Measurements from ENCODE around the gene SLC25A6.
"Not testable (repeated sequence)": the region's sequence is repeated elsewhere in the genome, so short reads cannot be mapped to it uniquely, and the experiment has no call there.

The SLC25A6 gene

GRCh38 chrX:1419545-1420355 is 27.8 kb upstream of the SLC25A6 start:
- Mint-ChIP-seq H3K9me3 (peaks cover 5% of the 10 kb centered on the region), H3K4me3 (peak overlapping the region; percentile 0), H3K27me3 (no peaks in the 10 kb centered on the region), H3K27ac (peak overlapping the region; percentile 65), H3K4me1 (ENCODE audit: low read depth) (no peaks in the 10 kb centered on the region), H3K36me3 (ENCODE audit: low read depth) (peaks cover 43% of the 10 kb centered on the region)

GRCh38 chrX:1418901-1419544 is 27.1 kb upstream of the SLC25A6 start:
- peaks cover 40% of the 10 kb centered on the region for H3K36me3 Mint-ChIP-seq (ENCODE audit: low read depth)
- no peaks in the 10 kb centered on the region for H3K27me3 Mint-ChIP-seq
- peaks cover 3% of the 10 kb centered on the region for H3K9me3 Mint-ChIP-seq
- H3K4me1 Mint-ChIP-seq (ENCODE audit: low read depth): no peaks in the 10 kb centered on the region
- H3K4me3 Mint-ChIP-seq: no peak overlapping the region
- H3K27ac Mint-ChIP-seq: no peak overlapping the region

- peaks cover 3% of the 10 kb centered on the region for H3K9me3 Mint-ChIP-seq
- H3K27me3 Mint-ChIP-seq: no peaks in the 10 kb centered on the region
- H3K36me3 Mint-ChIP-seq (ENCODE audit: low read depth): peaks cover 39% of the 10 kb centered on the region
Observed at GRCh38 chrX:1417921-1418771, 26.2 kb upstream of the SLC25A6 start.

GRCh38 chrX:1416965-1417760 is 25.2 kb upstream of the SLC25A6 start:
- Mint-ChIP-seq H3K4me1 (ENCODE audit: low read depth) (no peaks in the 10 kb centered on the region), H3K36me3 (ENCODE audit: low read depth) (peaks cover 39% of the 10 kb centered on the region), H3K27me3 (no peaks in the 10 kb centered on the region), H3K9me3 (peaks cover 3% of the 10 kb centered on the region), H3K27ac (no peak overlapping the region), H3K4me3 (no peak overlapping the region)

More at GRCh38 chrX:1417921-1418771, 26.2 kb upstream of the SLC25A6 start:
- H3K4me3 Mint-ChIP-seq: no peak overlapping the region
- no peaks in the 10 kb centered on the region for H3K4me1 Mint-ChIP-seq (ENCODE audit: low read depth)
- H3K27ac Mint-ChIP-seq: no peak overlapping the region

GRCh38 chrX:1416327-1416784 is 24.4 kb upstream of the SLC25A6 start:
- Mint-ChIP-seq H3K9me3 (no peaks in the 10 kb centered on the region), H3K27me3 (no peaks in the 10 kb centered on the region), H3K4me1 (ENCODE audit: low read depth) (no peaks in the 10 kb centered on the region), H3K4me3 (no peak overlapping the region), H3K27ac (no peak overlapping the region), H3K36me3 (ENCODE audit: low read depth) (peaks cover 38% of the 10 kb centered on the region)

GRCh38 chrX:1412551-1413161 is 20.7 kb upstream of the SLC25A6 start:
- Mint-ChIP-seq H3K9me3 (no peaks in the 10 kb centered on the region), H3K27ac (no peak overlapping the region), H3K4me3 (no peak overlapping the region), H3K4me1 (ENCODE audit: low read depth) (no peaks in the 10 kb centered on the region), H3K27me3 (no peaks in the 10 kb centered on the region), H3K36me3 (ENCODE audit: low read depth) (peaks cover 32% of the 10 kb centered on the region)

- H3K4me1 Mint-ChIP-seq (ENCODE audit: low read depth): no peaks in the 10 kb centered on the region
- peaks cover 32% of the 10 kb centered on the region for H3K36me3 Mint-ChIP-seq (ENCODE audit: low read depth)
- H3K9me3 Mint-ChIP-seq: no peaks in the 10 kb centered on the region
- H3K4me3 Mint-ChIP-seq: no peak overlapping the region
- H3K27ac Mint-ChIP-seq: no peak overlapping the region
- H3K27me3 Mint-ChIP-seq: no peaks in the 10 kb centered on the region
Observed at GRCh38 chrX:1411326-1411725, 19.4 kb upstream of the SLC25A6 start.

- peaks cover 12% of the 10 kb centered on the region for H3K36me3 Mint-ChIP-seq (ENCODE audit: low read depth)
- H3K4me1 Mint-ChIP-seq (ENCODE audit: low read depth): no peaks in the 10 kb centered on the region
- H3K27me3 Mint-ChIP-seq: no peaks in the 10 kb centered on the region
- H3K4me3 Mint-ChIP-seq: no peak overlapping the region
- no peaks in the 10 kb centered on the region for H3K9me3 Mint-ChIP-seq
- no peak overlapping the region for H3K27ac Mint-ChIP-seq
Observed at GRCh38 chrX:1407035-1407434, 15.1 kb upstream of the SLC25A6 start.

GRCh38 chrX:1405769-1406168 is 13.9 kb upstream of the SLC25A6 start:
- H3K27ac Mint-ChIP-seq; H3K4me3 Mint-ChIP-seq; H3K9me3 Mint-ChIP-seq; H3K36me3 Mint-ChIP-seq (ENCODE audit: low read depth); H3K27me3 Mint-ChIP-seq; H3K4me1 Mint-ChIP-seq (ENCODE audit: low read depth): not testable (repeated sequence)

GRCh38 chrX:1403867-1404266 is 12.0 kb upstream of the SLC25A6 start:
- not testable (repeated sequence) for H3K36me3 Mint-ChIP-seq (ENCODE audit: low read depth); H3K27ac Mint-ChIP-seq; H3K4me1 Mint-ChIP-seq (ENCODE audit: low read depth); H3K4me3 Mint-ChIP-seq; H3K27me3 Mint-ChIP-seq; H3K9me3 Mint-ChIP-seq

- Mint-ChIP-seq H3K4me1 (ENCODE audit: low read depth) (no peaks in the 10 kb centered on the region), H3K27me3 (no peaks in the 10 kb centered on the region)
Observed at GRCh38 chrX:1403228-1403627, 11.3 kb upstream of the SLC25A6 start.

GRCh38 chrX:1401611-1402430 is 9.9 kb upstream of the SLC25A6 start:
- H3K4me1 Mint-ChIP-seq (ENCODE audit: low read depth): no peaks in the 10 kb centered on the region
- peaks cover 4% of the 10 kb centered on the region for H3K36me3 Mint-ChIP-seq (ENCODE audit: low read depth)
- H3K27ac Mint-ChIP-seq: no peak overlapping the region

More at GRCh38 chrX:1403228-1403627, 11.3 kb upstream of the SLC25A6 start:
- H3K9me3 Mint-ChIP-seq: no peaks in the 10 kb centered on the region
- H3K36me3 Mint-ChIP-seq (ENCODE audit: low read depth): peaks cover 4% of the 10 kb centered on the region
- no peak overlapping the region for H3K4me3 Mint-ChIP-seq
- H3K27ac Mint-ChIP-seq: no peak overlapping the region

GRCh38 chrX:1400742-1401471 is 9.0 kb upstream of the SLC25A6 start:
- Mint-ChIP-seq H3K27ac (no peak overlapping the region), H3K9me3 (no peaks in the 10 kb centered on the region), H3K4me3 (no peak overlapping the region), H3K27me3 (no peaks in the 10 kb centered on the region), H3K36me3 (ENCODE audit: low read depth) (peaks cover 12% of the 10 kb centered on the region), H3K4me1 (ENCODE audit: low read depth) (peaks cover 3% of the 10 kb centered on the region)

More at GRCh38 chrX:1401611-1402430, 9.9 kb upstream of the SLC25A6 start:
- Mint-ChIP-seq H3K4me3 (no peak overlapping the region), H3K9me3 (no peaks in the 10 kb centered on the region), H3K27me3 (no peaks in the 10 kb centered on the region)

Data from stimulated activated naive CD8-positive, alpha-beta T cell treated with anti-CD3 and anti-CD28 coated beads, Interleukin-15, Interleukin-2, amounts not matched to agents 100 ng/mL and 50 ng/mL, for 24 hours (primary cell).